Activated CD4-positive, alpha-beta T cell treated with anti-CD3 and anti-CD28 coated beads, Interleukin-2, amount 10 ng/mL, durations not matched to agents 24 days and 14 days (primary cell): ENCODE measurements around the gene FKRP. TPM values are rescaled to one million over a fixed set of nuclear protein-coding genes. Genes with fewer than 3 reads are reported as not detected.

Experiments used
- DNase-seq: peaks from one replicate; pipeline ENCODE4 v3.0.0; 2022
- H3K27ac Mint-ChIP-seq: one replicate; pipeline ENCODE4 v1.8.0; 2022; ENCODE audit warnings: mild to moderate bottlenecking, mixed read lengths
- H3K27me3 Mint-ChIP-seq: one replicate; pipeline ENCODE4 v1.8.0; 2022; ENCODE audit warnings: mixed read lengths
- H3K36me3 Mint-ChIP-seq: one replicate; pipeline ENCODE4 v1.8.0; 2022; ENCODE audit warnings: low read depth, mild to moderate bottlenecking, mixed read lengths
- H3K4me1 Mint-ChIP-seq: one replicate; pipeline ENCODE4 v1.8.0; 2021; ENCODE audit warnings: mixed read lengths
- H3K4me3 Mint-ChIP-seq: one replicate; pipeline ENCODE4 v1.8.0; 2022; ENCODE audit warnings: mild to moderate bottlenecking, moderate library complexity, mixed read lengths
- H3K9me3 Mint-ChIP-seq: one replicate; pipeline ENCODE4 v1.8.0; 2021; ENCODE audit warnings: mixed read lengths
- intact Hi-C: fragments of 100-400 bp; cut with micrococcal nuclease; formaldehyde crosslinking; loops from one replicate; pipeline ENCODE4 v1.15.1; 2023
- total RNA-seq: library from RNA; stranded (reverse); gene quantifications from 2 replicates; pipeline ENCODE4 v1.2.3, GENCODE V29; 2022

The FKRP gene
- total RNA-seq, 1 donor from 2014 or later = 20.8 TPM

- Mint-ChIP-seq H3K4me1 (peaks cover 43% of the 10 kb centered on the region), H3K27ac (peak overlapping the region; percentile 94), H3K9me3 (no peaks in the 10 kb centered on the region), H3K36me3 (peaks cover 35% of the 10 kb centered on the region), H3K27me3 (no peaks in the 10 kb centered on the region), H3K4me3 (peak overlapping the region; percentile 97)
- peak; percentile 76 for DNase-seq
- intact Hi-C loops = loop anchor here (5.0 kb wide), 1 partner anchor 104 kb away; no protein-coding TSS in a partner anchor
Measured at GRCh38 chr19:46715975-46716671, 29.7 kb upstream of the FKRP start.

- Mint-ChIP-seq H3K27ac (peak overlapping the region; percentile 94), H3K4me1 (peaks cover 47% of the 10 kb centered on the region), H3K4me3 (peak overlapping the region; percentile 97), H3K36me3 (peaks cover 39% of the 10 kb centered on the region), H3K9me3 (no peaks in the 10 kb centered on the region), H3K27me3 (no peaks in the 10 kb centered on the region)
- intact Hi-C loops = loop anchor here (5.0 kb wide), 1 partner anchor 104 kb away; no protein-coding TSS in a partner anchor
- no peak for DNase-seq
Measured at GRCh38 chr19:46716672-46717033, 29.2 kb upstream of the FKRP start.

- H3K27me3 Mint-ChIP-seq = no peaks in the 10 kb centered on the region
- no peaks in the 10 kb centered on the region for H3K9me3 Mint-ChIP-seq
- peak within 1 kb of the TSS; percentile 97 for H3K4me3 Mint-ChIP-seq
- peak within 1 kb of the TSS; percentile 94 for H3K27ac Mint-ChIP-seq
- H3K4me1 Mint-ChIP-seq = peaks cover 51% of the 10 kb centered on the region
- DNase-seq = peak; percentile 98
- peaks cover 42% of the 10 kb centered on the region for H3K36me3 Mint-ChIP-seq
- intact Hi-C loops = loop anchor here (5.0 kb wide), 1 partner anchor 105 kb away; no protein-coding TSS in a partner anchor
Measured at GRCh38 chr19:46717034-46717715, 28.7 kb upstream of the FKRP start, which contains the start of gene PRKD2. TSS of gene PRKD2 (minus strand) at chr19:46717114. CDS start at chr19:46716370, 744 bp downstream.

- intact Hi-C loops = loop anchor here (2.0 to 5.0 kb wide), 2 partner anchors 69 to 105 kb away; no protein-coding TSS in a partner anchor
- peak overlapping the region; percentile 97 for H3K4me3 Mint-ChIP-seq
- no peak for DNase-seq
- peaks cover 42% of the 10 kb centered on the region for H3K36me3 Mint-ChIP-seq
- H3K9me3 Mint-ChIP-seq = no peaks in the 10 kb centered on the region
- H3K4me1 Mint-ChIP-seq = peaks cover 48% of the 10 kb centered on the region
- peak overlapping the region; percentile 94 for H3K27ac Mint-ChIP-seq
- no peaks in the 10 kb centered on the region for H3K27me3 Mint-ChIP-seq
Measured at GRCh38 chr19:46717716-46718143, 28.1 kb upstream of the FKRP start.

GRCh38 chr19:46718157-46718933, 27.5 kb upstream of the FKRP start:
- Mint-ChIP-seq H3K4me1 (peaks cover 47% of the 10 kb centered on the region), H3K4me3 (peak overlapping the region; percentile 97), H3K27me3 (no peaks in the 10 kb centered on the region), H3K27ac (peak overlapping the region; percentile 94), H3K36me3 (peaks cover 42% of the 10 kb centered on the region), H3K9me3 (no peaks in the 10 kb centered on the region)
- DNase-seq = peak; percentile 92
- intact Hi-C loops = loop anchor here (2.0 to 5.0 kb wide), 2 partner anchors 68 to 106 kb away; no protein-coding TSS in a partner anchor

GRCh38 chr19:46718934-46719622, 26.8 kb upstream of the FKRP start:
- peak overlapping the region; percentile 97 for H3K4me3 Mint-ChIP-seq
- H3K9me3 Mint-ChIP-seq = no peaks in the 10 kb centered on the region
- intact Hi-C loops = loop anchor here (2.0 to 5.0 kb wide), 2 partner anchors 68 to 107 kb away; no protein-coding TSS in a partner anchor
- no peaks in the 10 kb centered on the region for H3K27me3 Mint-ChIP-seq
- peak overlapping the region; percentile 94 for H3K27ac Mint-ChIP-seq
- no peak for DNase-seq
- H3K36me3 Mint-ChIP-seq = peaks cover 45% of the 10 kb centered on the region
- H3K4me1 Mint-ChIP-seq = peaks cover 40% of the 10 kb centered on the region

GRCh38 chr19:46719629-46720502, 26.0 kb upstream of the FKRP start:
- Mint-ChIP-seq H3K9me3 (no peaks in the 10 kb centered on the region), H3K36me3 (peaks cover 47% of the 10 kb centered on the region), H3K4me3 (no peak overlapping the region), H3K27ac (no peak overlapping the region), H3K4me1 (peaks cover 38% of the 10 kb centered on the region), H3K27me3 (no peaks in the 10 kb centered on the region)
- intact Hi-C loops = loop anchor here (2.0 to 5.0 kb wide), 2 partner anchors 67 to 108 kb away; no protein-coding TSS in a partner anchor
- DNase-seq = no peak

- intact Hi-C loops = no loop called here
- Mint-ChIP-seq H3K36me3 (peaks cover 47% of the 10 kb centered on the region), H3K4me1 (peaks cover 32% of the 10 kb centered on the region), H3K27ac (peak overlapping the region; percentile 16), H3K4me3 (no peak overlapping the region), H3K9me3 (no peaks in the 10 kb centered on the region), H3K27me3 (no peaks in the 10 kb centered on the region)
- DNase-seq = no peak
Measured at GRCh38 chr19:46720503-46721239, 25.2 kb upstream of the FKRP start.

GRCh38 chr19:46721269-46722003, 24.4 kb upstream of the FKRP start:
- Mint-ChIP-seq H3K36me3 (peaks cover 49% of the 10 kb centered on the region), H3K4me1 (peaks cover 31% of the 10 kb centered on the region), H3K27ac (no peak overlapping the region), H3K4me3 (no peak overlapping the region), H3K9me3 (no peaks in the 10 kb centered on the region), H3K27me3 (no peaks in the 10 kb centered on the region)
- DNase-seq = no peak
- intact Hi-C loops = no loop called here

- intact Hi-C loops = no loop called here
- H3K9me3 Mint-ChIP-seq = no peaks in the 10 kb centered on the region
- peaks cover 31% of the 10 kb centered on the region for H3K4me1 Mint-ChIP-seq
- H3K4me3 Mint-ChIP-seq = no peak overlapping the region
- H3K36me3 Mint-ChIP-seq = peaks cover 52% of the 10 kb centered on the region
- no peak for DNase-seq
- H3K27ac Mint-ChIP-seq = no peak overlapping the region
- H3K27me3 Mint-ChIP-seq = no peaks in the 10 kb centered on the region
Measured at GRCh38 chr19:46722004-46722380, 23.9 kb upstream of the FKRP start.

GRCh38 chr19:46722421-46723022, 23.3 kb upstream of the FKRP start:
- intact Hi-C loops = no loop called here
- peaks cover 57% of the 10 kb centered on the region for H3K36me3 Mint-ChIP-seq

More at GRCh38 chr19:46722421-46723022, 23.3 kb upstream of the FKRP start:
- Mint-ChIP-seq H3K27ac (no peak overlapping the region), H3K4me3 (no peak overlapping the region), H3K27me3 (no peaks in the 10 kb centered on the region), H3K4me1 (peaks cover 31% of the 10 kb centered on the region), H3K9me3 (no peaks in the 10 kb centered on the region)
- no peak for DNase-seq
